ENCODE data around the gene CDH18.

The CDH18 gene

GRCh38 chr5:19930451-19930850 lies 57.5 kb downstream of the CDH18 start:
- in situ Hi-C loops (cut with HindIII; ENCODE audit: low sequenced_read_pairs) = no loop called here

- in situ Hi-C loops (cut with HindIII; ENCODE audit: low sequenced_read_pairs) = no loop called here
These were observed 59.2 kb downstream of the CDH18 start for GRCh38 chr5:19928562-19929421.

GRCh38 chr5:19927919-19928318 lies 60.1 kb downstream of the CDH18 start:
- in situ Hi-C loops (cut with HindIII; ENCODE audit: low sequenced_read_pairs) = no loop called here

- in situ Hi-C loops (cut with HindIII; ENCODE audit: low sequenced_read_pairs) = no loop called here
These were observed 60.8 kb downstream of the CDH18 start for GRCh38 chr5:19927170-19927569.

GRCh38 chr5:19923742-19924141 lies 64.3 kb downstream of the CDH18 start:
- in situ Hi-C loops (cut with HindIII; ENCODE audit: low sequenced_read_pairs) = no loop called here

GRCh38 chr5:19920761-19921160 lies 67.2 kb downstream of the CDH18 start:
- in situ Hi-C loops (cut with HindIII; ENCODE audit: low sequenced_read_pairs) = no loop called here

- in situ Hi-C loops (cut with HindIII; ENCODE audit: low sequenced_read_pairs) = no loop called here
These were observed 69.2 kb downstream of the CDH18 start for GRCh38 chr5:19918780-19919179.

GRCh38 chr5:19917588-19918122 lies 70.3 kb downstream of the CDH18 start:
- in situ Hi-C loops (cut with HindIII; ENCODE audit: low sequenced_read_pairs) = no loop called here

GRCh38 chr5:19910136-19910535 lies 77.9 kb downstream of the CDH18 start:
- in situ Hi-C loops (cut with HindIII; ENCODE audit: low sequenced_read_pairs) = no loop called here

GRCh38 chr5:19904766-19905165 lies 83.2 kb downstream of the CDH18 start:
- in situ Hi-C loops (cut with HindIII; ENCODE audit: low sequenced_read_pairs) = no loop called here

- in situ Hi-C loops (cut with HindIII; ENCODE audit: low sequenced_read_pairs) = no loop called here
These were observed 84.4 kb downstream of the CDH18 start for GRCh38 chr5:19903611-19904010.

GRCh38 chr5:19902316-19902934 lies 85.6 kb downstream of the CDH18 start:
- in situ Hi-C loops (cut with HindIII; ENCODE audit: low sequenced_read_pairs) = no loop called here

- in situ Hi-C loops (cut with HindIII; ENCODE audit: low sequenced_read_pairs) = no loop called here
These were observed 87.7 kb downstream of the CDH18 start for GRCh38 chr5:19900269-19900668.

- in situ Hi-C loops (cut with HindIII; ENCODE audit: low sequenced_read_pairs) = no loop called here
These were observed 96.3 kb downstream of the CDH18 start for GRCh38 chr5:19891658-19892057.

- in situ Hi-C loops (cut with HindIII; ENCODE audit: low sequenced_read_pairs) = no loop called here
These were observed 101.7 kb downstream of the CDH18 start for GRCh38 chr5:19886123-19886917.

GRCh38 chr5:19885040-19885824 lies 102.8 kb downstream of the CDH18 start:
- in situ Hi-C loops (cut with HindIII; ENCODE audit: low sequenced_read_pairs) = no loop called here

GRCh38 chr5:19880859-19881436 lies 107.1 kb downstream of the CDH18 start:
- in situ Hi-C loops (cut with HindIII; ENCODE audit: low sequenced_read_pairs) = no loop called here

GRCh38 chr5:19880458-19880857 lies 107.5 kb downstream of the CDH18 start:
- in situ Hi-C loops (cut with HindIII; ENCODE audit: low sequenced_read_pairs) = no loop called here

GRCh38 chr5:19874811-19875210 lies 113.2 kb downstream of the CDH18 start:
- in situ Hi-C loops (cut with HindIII; ENCODE audit: low sequenced_read_pairs) = no loop called here

- in situ Hi-C loops (cut with HindIII; ENCODE audit: low sequenced_read_pairs) = no loop called here
These were observed 121.9 kb downstream of the CDH18 start for GRCh38 chr5:19866090-19866450.

Data from endothelial cell of hepatic sinusoid (primary cell).